Measurements from ENCODE around the gene KRTCAP2.
"Not testable (repeated sequence)": the region's sequence is repeated elsewhere in the genome, so short reads cannot be mapped to it uniquely, and the experiment has no call there.

Gene KRTCAP2

DNA sequence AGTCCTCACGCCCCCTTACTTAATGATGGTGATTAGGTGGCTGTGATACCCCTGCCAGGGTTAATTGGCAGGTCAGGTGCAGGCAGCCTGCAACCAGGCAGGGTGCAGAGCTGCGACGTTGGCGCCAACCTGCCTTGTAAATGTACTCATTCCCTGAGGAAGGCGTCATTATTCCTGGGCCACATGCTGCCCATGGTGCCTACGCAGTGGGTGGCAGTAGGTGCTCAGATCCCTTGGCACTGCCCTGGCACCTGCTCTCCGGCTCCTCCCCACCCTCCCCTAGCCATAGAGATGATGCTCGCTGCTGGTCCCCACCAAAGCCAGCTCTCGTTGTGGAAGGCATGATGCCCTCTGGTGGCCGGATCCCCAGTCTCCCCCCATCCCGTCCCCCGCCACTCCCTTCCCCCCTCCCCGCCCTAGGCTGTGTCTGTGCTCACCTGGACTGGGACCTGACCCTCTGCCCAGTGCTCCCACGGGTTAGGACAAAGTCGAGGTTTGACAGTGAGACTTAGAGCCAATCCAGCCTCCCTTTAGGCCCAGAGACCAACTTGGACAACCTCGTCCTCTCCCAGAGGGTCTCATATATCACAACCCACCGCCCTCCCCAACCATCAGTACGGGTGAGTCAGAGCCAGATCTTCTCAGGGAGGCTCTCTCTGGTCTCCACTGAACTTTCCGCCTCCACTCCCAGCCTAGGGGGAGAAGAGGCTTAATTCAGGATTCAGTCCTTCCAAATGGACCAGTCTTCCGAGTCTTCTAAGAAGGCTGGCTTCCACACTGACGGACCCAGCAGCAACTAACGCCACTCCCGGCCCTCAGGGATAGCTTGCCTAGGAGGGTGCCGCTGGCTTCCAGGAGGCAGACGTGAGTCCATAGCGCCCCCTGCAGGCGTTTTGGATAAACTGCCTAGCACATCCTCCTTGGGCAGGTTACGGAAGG lies 5.7 kb downstream of the KRTCAP2 start:
- DNase-seq = peak; percentile 53

DNA sequence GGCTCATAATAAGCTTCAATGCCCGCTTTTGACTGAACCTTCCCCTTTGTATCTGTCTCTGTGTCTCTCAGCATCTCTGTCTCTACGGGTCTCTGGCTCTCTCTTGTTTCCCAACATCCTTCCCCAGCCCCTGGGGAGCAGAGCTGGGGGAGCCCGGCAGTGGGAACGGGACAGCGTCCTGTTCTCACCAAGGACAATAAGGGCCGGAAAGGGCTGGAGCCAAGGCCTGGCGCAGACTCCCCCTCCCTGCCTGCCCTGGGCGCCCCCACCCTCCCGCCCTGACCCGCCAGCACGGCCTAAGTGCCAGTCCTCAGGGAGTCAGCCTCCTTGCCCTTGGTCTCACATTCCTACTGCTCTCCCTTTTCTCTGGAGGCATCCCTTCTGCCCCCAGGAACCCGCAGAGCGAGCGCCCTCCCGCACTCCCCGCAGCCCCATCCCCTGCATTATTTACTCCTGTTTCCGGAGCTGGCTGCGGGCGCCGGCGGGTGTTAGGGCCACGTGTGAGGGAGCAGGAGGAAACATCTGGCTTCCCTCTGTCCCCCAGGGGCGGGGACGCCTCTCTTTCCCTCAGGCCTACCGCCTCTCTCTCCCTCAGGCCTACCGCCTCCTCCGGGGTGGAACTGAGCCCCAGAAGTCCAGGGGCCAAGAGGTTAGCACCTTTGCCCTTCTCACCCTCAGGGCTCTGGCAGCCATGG lies 6.5 kb downstream of the KRTCAP2 start:
- DNase-seq = no peak

DNA sequence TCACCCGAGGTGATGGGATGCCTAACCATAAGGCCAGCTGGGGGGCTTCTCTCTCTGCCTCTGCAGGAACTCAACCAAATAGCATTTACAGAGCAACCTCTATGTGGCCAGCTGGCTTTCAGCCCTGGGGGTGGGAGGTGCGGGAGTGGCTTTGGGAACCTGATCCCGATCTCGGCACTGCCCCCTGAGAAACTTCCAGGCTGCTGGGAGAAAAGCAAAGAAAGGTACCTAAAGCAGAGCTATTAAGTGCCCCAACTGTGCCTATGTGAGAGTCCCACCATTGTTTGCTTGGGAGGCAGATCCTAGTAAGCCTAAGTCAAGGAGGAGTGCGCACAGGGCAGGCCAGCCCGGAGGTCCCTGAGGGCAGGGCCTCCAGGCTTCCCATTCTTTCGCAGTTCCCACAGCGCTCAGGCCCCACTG lies 7.0 kb downstream of the KRTCAP2 start:
- no peak for DNase-seq

DNA sequence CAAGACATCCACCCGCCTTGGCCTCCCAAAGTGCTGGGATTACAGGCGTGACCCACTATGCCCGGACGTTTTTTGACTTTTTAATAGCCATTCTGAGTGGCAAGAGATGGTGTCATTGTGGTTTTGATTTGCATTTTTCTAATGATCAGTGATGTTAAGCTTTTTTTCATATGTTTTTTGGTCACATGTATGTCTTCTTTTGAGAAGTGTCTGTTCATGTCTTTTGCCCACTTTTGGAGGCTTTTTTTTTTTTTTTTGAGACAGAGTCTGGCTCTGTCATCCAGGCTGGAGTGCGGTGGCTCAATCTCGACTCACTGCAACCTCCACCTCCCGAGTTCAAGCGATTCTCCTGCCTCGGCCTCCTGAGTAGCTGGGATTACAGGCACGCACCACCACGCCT lies 8.5 kb downstream of the KRTCAP2 start:
- not testable (repeated sequence) for DNase-seq

DNA sequence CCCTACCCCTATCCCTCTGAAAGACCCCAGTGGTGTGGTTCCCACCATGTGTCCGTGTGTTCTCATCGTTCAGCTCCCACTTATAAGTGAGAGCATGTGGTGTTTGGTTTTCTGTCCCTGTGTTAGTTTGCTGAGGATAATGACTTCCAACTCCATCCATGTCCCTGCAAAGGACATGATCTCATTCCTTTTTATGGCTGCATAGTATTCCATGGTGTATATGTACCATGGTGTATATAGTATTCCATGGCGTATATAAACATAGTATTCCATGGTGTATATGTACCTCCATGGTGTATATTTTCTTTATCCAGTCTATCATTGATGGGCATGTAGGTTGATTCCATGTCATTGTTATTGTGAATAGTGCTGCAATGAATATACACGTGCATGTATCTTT lies 9.3 kb downstream of the KRTCAP2 start:
- DNase-seq = not testable (repeated sequence)

DNA sequence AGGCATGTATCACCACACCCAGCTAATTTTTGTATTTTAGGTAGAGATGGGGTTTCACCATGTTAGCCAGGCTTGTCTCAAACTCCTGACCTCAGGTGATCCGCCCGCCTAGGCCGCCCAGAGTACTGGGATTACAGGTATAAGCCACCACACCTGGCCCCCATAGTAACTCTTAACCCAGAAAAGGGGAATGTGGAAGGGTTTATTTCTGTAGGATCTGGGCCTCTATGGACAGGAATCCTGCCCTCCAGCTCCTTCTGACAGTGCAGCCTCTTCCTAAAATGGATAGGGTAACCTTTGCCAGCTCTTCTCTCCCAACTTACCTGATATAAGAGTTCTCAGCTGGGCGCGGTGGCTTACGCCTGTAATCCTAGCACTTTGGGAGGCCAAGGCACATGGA lies 10.5 kb downstream of the KRTCAP2 start:
- not testable (repeated sequence) for DNase-seq

- no peak for DNase-seq
These were observed 13.0 kb downstream of the KRTCAP2 start for GRCh38 chr1:155160128-155160527.

GRCh38 chr1:155158991-155159390 lies 14.1 kb downstream of the KRTCAP2 start:
- no peak for DNase-seq

GRCh38 chr1:155155996-155156643 lies 17.0 kb downstream of the KRTCAP2 start:
- not testable (repeated sequence) for DNase-seq

- no peak for DNase-seq
These were observed 27.6 kb downstream of the KRTCAP2 start for GRCh38 chr1:155145491-155145890.

DNA sequence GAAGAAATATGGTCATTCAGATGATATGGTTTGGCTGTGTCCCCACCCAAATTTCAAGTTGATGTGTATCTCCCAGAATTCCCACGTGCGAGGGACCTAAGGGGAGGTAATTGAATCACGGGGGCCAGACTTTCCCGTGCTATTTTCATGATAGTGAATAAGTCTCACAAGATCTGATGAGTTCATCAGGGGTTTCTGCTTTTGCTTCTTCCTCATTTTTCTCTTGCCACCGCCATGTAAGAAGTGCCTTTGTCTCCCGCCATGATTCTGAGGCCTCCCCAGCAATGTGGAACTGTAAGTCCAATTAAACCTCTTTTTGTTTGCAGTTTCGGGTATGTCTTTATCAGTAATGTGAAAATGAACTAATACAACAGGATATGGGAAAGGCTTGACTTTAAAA lies 31.4 kb downstream of the KRTCAP2 start:
- no peak for DNase-seq

- no peak for DNase-seq
These were observed 32.5 kb downstream of the KRTCAP2 start for GRCh38 chr1:155140630-155140953.

GRCh38 chr1:155139895-155140629 lies 33.0 kb downstream of the KRTCAP2 start, which contains the start of gene DPM3:
TSS of gene DPM3 (minus strand) at chr1:155140531. CDS start at chr1:155140240, 291 bp downstream.
- peak; percentile 48 for DNase-seq

DNA sequence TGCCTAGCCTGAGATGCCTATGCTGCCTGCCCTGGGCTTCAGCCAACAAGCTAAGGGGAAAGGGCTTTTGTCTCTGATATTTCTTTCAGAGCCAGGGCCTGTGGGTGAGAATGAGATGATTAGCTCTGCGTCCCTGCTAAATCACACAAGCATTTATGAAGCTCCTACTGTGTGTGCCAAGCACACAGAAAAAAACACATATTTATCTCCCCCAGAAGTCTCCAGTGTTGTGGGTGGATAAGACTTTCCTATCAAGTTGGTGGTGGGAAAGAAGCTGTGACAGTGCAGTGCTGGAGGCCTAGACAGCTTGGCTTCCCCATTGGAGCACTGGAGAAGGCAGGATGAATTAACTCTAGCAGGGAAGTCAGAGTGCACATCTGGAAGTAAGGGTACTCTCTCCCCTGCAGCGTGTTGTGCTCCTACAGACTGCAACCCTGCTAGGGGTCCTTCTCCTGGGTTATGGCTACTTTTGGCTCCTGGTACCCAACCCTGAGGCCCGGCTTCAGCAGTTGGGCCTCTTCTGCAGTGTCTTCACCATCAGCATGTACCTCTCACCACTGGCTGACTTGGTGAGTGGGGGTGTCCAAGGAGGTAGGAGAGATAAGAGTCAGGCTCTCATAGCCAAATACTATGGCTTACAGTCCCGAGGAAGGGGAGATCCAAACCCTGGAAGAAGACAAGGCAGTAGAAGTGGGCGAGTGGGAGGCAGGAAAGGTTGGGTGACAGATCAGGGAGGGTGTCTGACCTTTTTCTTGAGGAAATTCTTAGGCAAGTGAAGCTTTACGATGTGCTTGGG lies 35.8 kb downstream of the KRTCAP2 start:
- no peak for DNase-seq

- no peak for DNase-seq
These were observed 36.4 kb downstream of the KRTCAP2 start for GRCh38 chr1:155136748-155137147.

DNA sequence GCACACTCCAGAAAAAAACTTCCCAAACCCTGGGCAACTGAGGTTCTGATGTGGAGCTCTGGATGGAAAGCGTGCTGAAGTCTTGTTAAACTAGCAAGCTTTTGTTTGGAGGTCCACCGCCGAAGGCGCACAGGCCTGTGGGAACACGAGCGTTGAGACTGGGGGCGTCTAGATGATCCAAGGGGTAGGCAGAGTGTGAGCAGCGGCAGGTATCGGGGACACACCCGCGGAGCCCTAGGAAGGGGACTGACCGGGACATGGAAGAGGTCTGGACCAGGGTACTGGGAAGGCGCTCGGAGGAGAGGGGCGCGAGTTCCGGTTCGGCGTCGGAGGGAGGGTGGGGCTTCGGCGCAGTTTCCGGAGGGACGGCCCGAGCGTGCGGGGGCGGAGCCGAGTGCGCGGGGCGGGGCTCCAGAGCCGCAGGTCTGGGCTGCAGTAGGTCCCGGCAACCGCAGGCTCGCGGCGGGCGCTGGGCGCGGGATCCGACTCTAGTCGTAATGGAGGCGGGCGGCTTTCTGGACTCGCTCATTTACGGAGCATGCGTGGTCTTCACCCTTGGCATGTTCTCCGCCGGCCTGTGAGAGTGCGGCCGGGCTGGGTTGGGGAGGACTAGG lies 37.6 kb downstream of the KRTCAP2 start, which contains the start of gene SLC50A1:
Gene SLC50A1 (plus strand): TSS at position 438 of the 614 bp plus-strand sequence. CDS start 60 bp downstream, at position 498.
- peak; percentile 80 for DNase-seq

DNA sequence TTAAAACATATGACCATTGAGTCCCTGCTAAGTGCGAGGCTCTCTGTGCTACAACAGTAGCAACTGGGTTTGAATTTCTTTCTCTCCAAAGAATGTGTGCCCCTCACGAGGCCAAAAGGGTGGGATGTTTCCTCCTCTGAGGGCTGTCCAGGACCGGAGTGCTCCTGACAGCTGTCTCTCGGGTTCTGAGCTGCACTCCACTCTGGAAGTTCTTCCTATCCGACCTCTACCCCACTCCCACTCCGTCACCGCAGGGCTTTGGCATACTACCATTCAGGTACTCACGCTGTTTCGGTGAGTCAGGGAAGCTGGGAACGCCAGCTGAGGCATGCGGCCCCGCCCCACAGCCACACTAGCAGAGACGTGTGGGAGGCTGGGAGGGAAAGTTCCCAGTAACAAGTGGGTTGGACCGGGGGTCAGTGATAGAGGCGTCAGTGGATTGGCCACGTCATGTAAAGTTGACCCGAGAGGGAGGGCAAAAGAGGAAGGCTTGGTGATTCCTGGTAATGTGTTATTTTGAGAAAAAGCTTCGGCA lies 38.2 kb downstream of the KRTCAP2 start:
- no peak for DNase-seq

DNA sequence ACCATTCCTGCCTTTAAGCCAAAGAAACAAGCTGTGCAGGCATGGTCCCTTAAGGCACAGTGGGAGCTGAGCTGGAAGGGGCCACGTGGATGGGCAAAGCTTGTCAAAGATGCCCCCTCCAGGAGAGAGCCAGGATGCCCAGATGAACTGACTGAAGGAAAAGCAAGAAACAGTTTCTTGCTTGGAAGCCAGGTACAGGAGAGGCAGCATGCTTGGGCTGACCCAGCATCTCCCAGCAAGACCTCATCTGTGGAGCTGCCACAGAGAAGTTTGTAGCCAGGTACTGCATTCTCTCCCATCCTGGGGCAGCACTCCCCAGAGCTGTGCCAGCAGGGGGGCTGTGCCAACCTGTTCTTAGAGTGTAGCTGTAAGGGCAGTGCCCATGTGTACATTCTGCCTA lies 38.8 kb downstream of the KRTCAP2 start:
- no peak for DNase-seq

GRCh38 chr1:155133799-155134281 lies 39.3 kb downstream of the KRTCAP2 start:
- DNase-seq = no peak

DNA sequence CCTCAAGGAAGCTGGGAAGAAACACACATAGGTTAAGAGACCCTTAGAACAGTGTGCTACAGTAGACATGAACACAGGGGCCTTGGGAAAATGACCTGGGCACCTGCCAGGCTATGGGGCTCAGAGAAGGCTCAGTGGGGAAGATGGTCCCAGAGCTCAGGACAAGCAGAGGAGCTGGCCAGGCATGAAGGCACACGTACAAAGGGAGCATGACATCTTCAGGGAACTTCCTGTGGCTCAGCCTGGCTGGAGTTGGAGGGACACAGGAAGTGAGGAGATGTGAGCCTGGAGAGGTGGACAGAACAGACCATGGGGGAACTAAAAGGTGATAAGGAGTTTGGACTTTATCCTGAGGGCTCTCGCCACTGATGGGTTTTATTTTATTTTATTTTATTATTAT lies 41.2 kb downstream of the KRTCAP2 start:
- no peak for DNase-seq

DNA sequence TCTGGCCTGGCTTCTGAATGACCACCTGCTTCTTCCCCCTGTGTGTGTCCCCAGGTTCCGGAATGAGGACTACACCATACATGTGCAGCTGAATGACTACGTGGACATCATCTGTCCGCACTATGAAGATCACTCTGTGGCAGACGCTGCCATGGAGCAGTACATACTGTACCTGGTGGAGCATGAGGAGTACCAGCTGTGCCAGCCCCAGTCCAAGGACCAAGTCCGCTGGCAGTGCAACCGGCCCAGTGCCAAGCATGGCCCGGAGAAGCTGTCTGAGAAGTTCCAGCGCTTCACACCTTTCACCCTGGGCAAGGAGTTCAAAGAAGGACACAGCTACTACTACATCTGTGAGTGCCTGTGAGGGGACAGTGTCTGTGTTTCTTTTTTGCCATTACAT lies 41.8 kb downstream of the KRTCAP2 start:
- no peak for DNase-seq
